DND-41 (cell line): ENCODE data around the gene SORBS1.

Experiments
- EZH2 ChIP-seq: IDR thresholded peaks from 3 replicates; pipeline ENCODE4 v1.6.1; 2012; ENCODE audit warnings: borderline replicate concordance, low read depth, mild to moderate bottlenecking, moderate library complexity, low read length, inconsistent platforms; ENCODE audit not compliant: severe bottlenecking
- TF ChIP-seq, protein P1 (sequence below): IDR thresholded peaks from 2 replicates; pipeline ENCODE4 v1.5.1; 2012; ENCODE audit warnings: borderline replicate concordance, low read length, moderate library complexity, mild to moderate bottlenecking; ENCODE audit not compliant: poor library complexity, severe bottlenecking; ENCODE audit errors: extremely low read depth

DNA sequence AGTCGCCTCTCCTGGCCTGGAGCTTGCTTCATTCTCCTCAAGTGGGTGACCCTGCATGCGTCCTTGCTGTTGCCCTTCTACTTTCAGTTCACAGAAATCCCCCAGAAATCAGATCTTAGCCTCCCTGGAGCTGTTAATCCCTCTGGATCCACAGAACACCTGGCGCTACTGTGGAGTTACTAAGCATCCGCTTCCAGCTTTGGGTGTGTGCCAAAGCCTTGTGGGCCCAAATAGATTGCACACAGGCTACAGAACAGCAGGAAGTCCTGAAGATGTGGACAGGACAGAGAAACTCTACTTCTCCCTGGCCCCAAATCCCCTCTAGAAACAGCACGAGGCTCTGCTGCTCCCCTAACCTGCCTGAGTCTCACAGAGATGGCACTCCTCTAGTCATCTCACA is 233.8 kb downstream of the SORBS1 start:
- no peak for TF ChIP-seq EZH2
- TF ChIP-seq, protein P1, sequence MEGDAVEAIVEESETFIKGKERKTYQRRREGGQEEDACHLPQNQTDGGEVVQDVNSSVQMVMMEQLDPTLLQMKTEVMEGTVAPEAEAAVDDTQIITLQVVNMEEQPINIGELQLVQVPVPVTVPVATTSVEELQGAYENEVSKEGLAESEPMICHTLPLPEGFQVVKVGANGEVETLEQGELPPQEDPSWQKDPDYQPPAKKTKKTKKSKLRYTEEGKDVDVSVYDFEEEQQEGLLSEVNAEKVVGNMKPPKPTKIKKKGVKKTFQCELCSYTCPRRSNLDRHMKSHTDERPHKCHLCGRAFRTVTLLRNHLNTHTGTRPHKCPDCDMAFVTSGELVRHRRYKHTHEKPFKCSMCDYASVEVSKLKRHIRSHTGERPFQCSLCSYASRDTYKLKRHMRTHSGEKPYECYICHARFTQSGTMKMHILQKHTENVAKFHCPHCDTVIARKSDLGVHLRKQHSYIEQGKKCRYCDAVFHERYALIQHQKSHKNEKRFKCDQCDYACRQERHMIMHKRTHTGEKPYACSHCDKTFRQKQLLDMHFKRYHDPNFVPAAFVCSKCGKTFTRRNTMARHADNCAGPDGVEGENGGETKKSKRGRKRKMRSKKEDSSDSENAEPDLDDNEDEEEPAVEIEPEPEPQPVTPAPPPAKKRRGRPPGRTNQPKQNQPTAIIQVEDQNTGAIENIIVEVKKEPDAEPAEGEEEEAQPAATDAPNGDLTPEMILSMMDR = no peak
